ENCODE results near the gene TAOK3. TPM values are rescaled to one million over a fixed set of nuclear protein-coding genes. Genes with fewer than 3 reads are reported as not detected.

The TAOK3 gene
- total and polyA plus RNA-seq, 9 of the 15 experiments (the other 6 are each of a cell fraction or from before 2014, with no cell fraction given): 24.3 to 83.5 (median 47.1) TPM

DNA sequence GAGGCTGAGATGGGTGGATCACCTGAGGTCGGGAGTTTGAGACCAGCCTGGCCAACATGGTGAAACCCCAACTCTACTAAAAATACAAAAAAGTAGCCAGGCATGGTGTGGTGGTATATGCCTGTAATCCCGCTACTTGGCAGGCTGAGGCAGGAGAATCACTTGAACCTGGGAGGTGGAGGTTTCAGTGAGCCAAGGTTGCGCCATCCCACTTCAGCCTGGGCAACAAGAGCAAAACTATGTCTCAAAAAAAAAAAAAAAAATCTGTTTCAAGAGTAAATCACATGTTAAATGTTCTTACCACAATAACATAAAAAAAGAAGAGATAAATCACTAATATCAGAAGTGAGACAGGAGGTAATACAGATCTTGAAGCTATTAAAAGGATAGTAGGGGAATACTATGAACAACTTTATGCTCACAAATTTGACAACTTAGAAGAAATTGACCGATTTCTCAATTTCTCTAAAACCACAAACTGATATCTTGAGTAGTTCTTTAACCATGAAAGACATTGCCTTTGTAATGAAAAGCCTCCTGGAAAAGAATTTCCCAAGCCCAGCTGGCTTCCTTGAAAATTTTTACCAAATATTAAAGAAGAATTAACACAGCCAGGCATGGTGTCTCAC lies 37.7 kb downstream of the TAOK3 start (continued):
- TF ChIP-seq CBX5 (IDR thresholded peaks at IDR 0.05; ENCODE audit: borderline replicate concordance, low read depth): no peak
- TF ChIP-seq, protein P1, sequence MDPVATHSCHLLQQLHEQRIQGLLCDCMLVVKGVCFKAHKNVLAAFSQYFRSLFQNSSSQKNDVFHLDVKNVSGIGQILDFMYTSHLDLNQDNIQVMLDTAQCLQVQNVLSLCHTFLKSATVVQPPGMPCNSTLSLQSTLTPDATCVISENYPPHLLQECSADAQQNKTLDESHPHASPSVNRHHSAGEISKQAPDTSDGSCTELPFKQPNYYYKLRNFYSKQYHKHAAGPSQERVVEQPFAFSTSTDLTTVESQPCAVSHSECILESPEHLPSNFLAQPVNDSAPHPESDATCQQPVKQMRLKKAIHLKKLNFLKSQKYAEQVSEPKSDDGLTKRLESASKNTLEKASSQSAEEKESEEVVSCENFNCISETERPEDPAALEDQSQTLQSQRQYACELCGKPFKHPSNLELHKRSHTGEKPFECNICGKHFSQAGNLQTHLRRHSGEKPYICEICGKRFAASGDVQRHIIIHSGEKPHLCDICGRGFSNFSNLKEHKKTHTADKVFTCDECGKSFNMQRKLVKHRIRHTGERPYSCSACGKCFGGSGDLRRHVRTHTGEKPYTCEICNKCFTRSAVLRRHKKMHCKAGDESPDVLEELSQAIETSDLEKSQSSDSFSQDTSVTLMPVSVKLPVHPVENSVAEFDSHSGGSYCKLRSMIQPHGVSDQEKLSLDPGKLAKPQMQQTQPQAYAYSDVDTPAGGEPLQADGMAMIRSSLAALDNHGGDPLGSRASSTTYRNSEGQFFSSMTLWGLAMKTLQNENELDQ (CRISPR knock-in tag; IDR thresholded peaks at IDR 0.05; ENCODE audit: borderline replicate concordance): no peak

DNA sequence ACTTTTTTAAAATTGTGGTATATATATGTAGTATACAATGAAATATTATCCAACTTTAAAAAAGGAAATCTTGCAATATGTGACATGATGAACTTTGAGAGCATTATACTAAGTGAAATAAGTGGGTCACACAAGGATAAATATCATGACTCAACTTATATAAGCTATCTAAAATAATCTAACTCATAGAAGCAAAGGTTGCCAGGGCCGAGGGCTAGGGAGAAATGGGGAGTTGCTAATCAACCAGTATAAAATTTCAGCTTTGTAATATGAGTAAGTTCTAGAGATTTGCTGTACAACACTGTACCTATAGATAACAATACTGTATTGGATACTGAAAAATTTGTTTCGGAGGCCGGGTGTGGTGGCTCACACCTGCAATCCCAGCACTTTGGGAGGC lies 38.5 kb downstream of the TAOK3 start:
- WGBS (ENCODE audit: insufficient coverage, low coverage, missing lambda C conversion rate): 92% methylated on average over 3 of the region's 3 CpGs
- in situ Hi-C loops (cut with MboI) (no loop called here), intact Hi-C loops (cut with micrococcal nuclease) (no loop called here)
- no TSS peak for BruUV-seq (replicated peaks)
- CTCF ChIA-PET (ENCODE audit: low intra/inter-chr PET ratio): no interaction called here
- H4K20me1 ChIP-seq (replicated peaks; ENCODE audit: control insufficient read depth, insufficient read depth, low read length): peaks cover 4% of the 10 kb centered on the region; the same call in 1 of the 2 replicates
- DNase-seq (ENCODE audit: extremely low read depth in 1 of 4, low spot score in 3 of 4): no peak
- H3K9me1 ChIP-seq (ENCODE audit: control insufficient read depth, insufficient read depth, low read length): no peaks in the 10 kb centered on the region
- peaks cover 63% of the 10 kb centered on the region for H3K79me2 ChIP-seq (ENCODE audit: control insufficient read depth, insufficient read depth, low read length)
- H3K36me3 ChIP-seq (ENCODE audit: control insufficient read depth, insufficient read depth, low read length): no peaks in the 10 kb centered on the region
- H2AFZ ChIP-seq (ENCODE audit: low read depth, low read length): no peak overlapping the region
- POLR2A ChIA-PET: no interaction called here
- H3K4me1 ChIP-seq (replicated peaks in 1 of 2; ENCODE audit: control insufficient read depth in 2 of 2, insufficient read depth in 2 of 2, low read length in 2 of 2): peaks cover 13 to 16% of the 10 kb centered on the region in 2 experiments
- H3K4me2 ChIP-seq (ENCODE audit: insufficient read depth, low read length): no peak overlapping the region
- no peak overlapping the region for H3K9ac ChIP-seq (ENCODE audit: insufficient read depth in 1 of 2, low read depth in 2 of 2, low read length in 2 of 2)
- H3K4me3 ChIP-seq: no peak overlapping the region
- H3K27me3 ChIP-seq (ENCODE audit: control insufficient read depth in 2 of 2, insufficient read depth in 2 of 2, low read length in 2 of 2): no peaks in the 10 kb centered on the region
- no peak for ATAC-seq
- FAIRE-seq: no peak
- no peaks in the 10 kb centered on the region for H3K9me3 ChIP-seq (replicated peaks; ENCODE audit: control insufficient read depth, insufficient read depth, low read depth, low read length)
- no peak overlapping the region for H3K27ac ChIP-seq (ENCODE audit: extremely low read depth, low read depth, low read length)
- no peak for TF ChIP-seq ZNF165 (CRISPR knock-in tag; IDR thresholded peaks at IDR 0.05; ENCODE audit: borderline replicate concordance)
- no peak for TF ChIP-seq GABPB2 (CRISPR knock-in tag; conservative IDR thresholded peaks at IDR 0.05)
- no peak for TF ChIP-seq JUN (IDR thresholded peaks at IDR 0.05; ENCODE audit: borderline replicate concordance, low read depth, low read length)
- TF ChIP-seq JUN (CRISPR knock-in tag; IDR thresholded peaks at IDR 0.05; ENCODE audit: borderline replicate concordance): no peak
- TF ChIP-seq ZNF695 (CRISPR knock-in tag; IDR thresholded peaks at IDR 0.05): no peak
- TF ChIP-seq ATF1 (CRISPR knock-in tag; IDR thresholded peaks at IDR 0.05): no peak
- no peak for TF ChIP-seq ATF1 (tag; IDR thresholded peaks at IDR 0.05)
- no peak for TF ChIP-seq ZNF696 (CRISPR knock-in tag; conservative IDR thresholded peaks at IDR 0.05)
- TF ChIP-seq, protein P2, sequence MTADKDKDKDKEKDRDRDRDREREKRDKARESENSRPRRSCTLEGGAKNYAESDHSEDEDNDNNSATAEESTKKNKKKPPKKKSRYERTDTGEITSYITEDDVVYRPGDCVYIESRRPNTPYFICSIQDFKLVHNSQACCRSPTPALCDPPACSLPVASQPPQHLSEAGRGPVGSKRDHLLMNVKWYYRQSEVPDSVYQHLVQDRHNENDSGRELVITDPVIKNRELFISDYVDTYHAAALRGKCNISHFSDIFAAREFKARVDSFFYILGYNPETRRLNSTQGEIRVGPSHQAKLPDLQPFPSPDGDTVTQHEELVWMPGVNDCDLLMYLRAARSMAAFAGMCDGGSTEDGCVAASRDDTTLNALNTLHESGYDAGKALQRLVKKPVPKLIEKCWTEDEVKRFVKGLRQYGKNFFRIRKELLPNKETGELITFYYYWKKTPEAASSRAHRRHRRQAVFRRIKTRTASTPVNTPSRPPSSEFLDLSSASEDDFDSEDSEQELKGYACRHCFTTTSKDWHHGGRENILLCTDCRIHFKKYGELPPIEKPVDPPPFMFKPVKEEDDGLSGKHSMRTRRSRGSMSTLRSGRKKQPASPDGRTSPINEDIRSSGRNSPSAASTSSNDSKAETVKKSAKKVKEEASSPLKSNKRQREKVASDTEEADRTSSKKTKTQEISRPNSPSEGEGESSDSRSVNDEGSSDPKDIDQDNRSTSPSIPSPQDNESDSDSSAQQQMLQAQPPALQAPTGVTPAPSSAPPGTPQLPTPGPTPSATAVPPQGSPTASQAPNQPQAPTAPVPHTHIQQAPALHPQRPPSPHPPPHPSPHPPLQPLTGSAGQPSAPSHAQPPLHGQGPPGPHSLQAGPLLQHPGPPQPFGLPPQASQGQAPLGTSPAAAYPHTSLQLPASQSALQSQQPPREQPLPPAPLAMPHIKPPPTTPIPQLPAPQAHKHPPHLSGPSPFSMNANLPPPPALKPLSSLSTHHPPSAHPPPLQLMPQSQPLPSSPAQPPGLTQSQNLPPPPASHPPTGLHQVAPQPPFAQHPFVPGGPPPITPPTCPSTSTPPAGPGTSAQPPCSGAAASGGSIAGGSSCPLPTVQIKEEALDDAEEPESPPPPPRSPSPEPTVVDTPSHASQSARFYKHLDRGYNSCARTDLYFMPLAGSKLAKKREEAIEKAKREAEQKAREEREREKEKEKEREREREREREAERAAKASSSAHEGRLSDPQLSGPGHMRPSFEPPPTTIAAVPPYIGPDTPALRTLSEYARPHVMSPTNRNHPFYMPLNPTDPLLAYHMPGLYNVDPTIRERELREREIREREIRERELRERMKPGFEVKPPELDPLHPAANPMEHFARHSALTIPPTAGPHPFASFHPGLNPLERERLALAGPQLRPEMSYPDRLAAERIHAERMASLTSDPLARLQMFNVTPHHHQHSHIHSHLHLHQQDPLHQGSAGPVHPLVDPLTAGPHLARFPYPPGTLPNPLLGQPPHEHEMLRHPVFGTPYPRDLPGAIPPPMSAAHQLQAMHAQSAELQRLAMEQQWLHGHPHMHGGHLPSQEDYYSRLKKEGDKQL (CRISPR knock-in tag; IDR thresholded peaks at IDR 0.05; ENCODE audit: borderline replicate concordance): no peak
- no peak for TF ChIP-seq NUFIP1 (IDR thresholded peaks at IDR 0.05; ENCODE audit: partially characterized antibody)
- TF ChIP-seq ZNF12 (CRISPR knock-in tag; IDR thresholded peaks at IDR 0.05): no peak
- TF ChIP-seq LEF1 (IDR thresholded peaks at IDR 0.05): no peak

Measured in K562 (cell line).